Uterus (tissue), 4 donors: ENCODE measurements around the gene ELOVL2. TPM values are rescaled to one million over a fixed set of nuclear protein-coding genes. Genes with fewer than 3 reads are reported as not detected.
"Not testable (repeated sequence)": the region's sequence is repeated elsewhere in the genome, so short reads cannot be mapped to it uniquely, and the experiment has no call there.

Experiments used
- DNase-seq, 2 donors: peaks; one replicate each; pipeline ENCODE4 v3.0.0-alpha.2; 2019 to 2020
- H3K27ac ChIP-seq, 2 donors: fragments of 200-600 bp; sonication (generic); 1 replicate in 1 of 2; 2 replicates in 1 of 2; pipeline ENCODE4 v1.5.1; 2016 to 2018
- H3K27me3 ChIP-seq, 2 donors: fragments of 200-600 bp; sonication (generic); one replicate each; pipeline ENCODE4 v1.5.1; 2018 to 2019; ENCODE audit warnings: control low read depth in 1 of 2
- H3K36me3 ChIP-seq, 2 donors: fragments of 200-600 bp; sonication (generic); one replicate each; pipeline ENCODE4 v1.5.1; 2019; ENCODE audit warnings: control low read depth in 1 of 2
- H3K4me1 ChIP-seq, 2 donors: fragments of 200-600 bp; sonication (generic); one replicate each; pipeline ENCODE4 v1.5.1; 2018 to 2019; ENCODE audit warnings: control low read depth in 1 of 2
- H3K4me3 ChIP-seq, 2 donors: fragments of 200-600 bp; sonication (generic); 1 replicate in 1 of 2; 2 replicates in 1 of 2; pipeline ENCODE4 v1.5.1; 2018 to 2019; ENCODE audit warnings: mild to moderate bottlenecking in 1 of 2
- H3K9me3 ChIP-seq, 2 donors: fragments of 200-600 bp; sonication (generic); one replicate each; pipeline ENCODE4 v1.5.1; 2019; ENCODE audit warnings: control low read depth in 1 of 2
- CTCF ChIP-seq, 4 experiments: fragments of 200-600 bp in 2 of 4; fragments of 450-650 bp in 2 of 4; sonication (generic) in 2 of 4; IDR thresholded peaks; one replicate each; pipeline ENCODE4 v1.5.1; 2016 to 2019; ENCODE audit warnings: antibody characterized with exemption in 4 of 4, mild to moderate bottlenecking in 2 of 4, moderate library complexity in 1 of 4
- POLR2A ChIP-seq, 2 donors: fragments of 450-650 bp; IDR thresholded peaks; one replicate each; pipeline ENCODE4 v1.6.1; 2016; ENCODE audit warnings: antibody characterized with exemption in 2 of 2, mild to moderate bottlenecking in 1 of 2, moderate library complexity in 1 of 2
- intact Hi-C: fragments of 100-400 bp; cut with DNase I; formaldehyde crosslinking; loops from one replicate; pipeline ENCODE4 v1.15.1; 2023; ENCODE audit warnings: low total_unique reads
- total RNA-seq, 4 donors: library from RNA; depleted of rRNA in 3 of 4; stranded (reverse); fragments of >200 nt in 3 of 4; gene quantifications; one replicate each; pipeline versions ENCODE4 v1.1.0 to v1.2.4, GENCODE V29; 2014 to 2023
- donor health status: DM: yes; HTN: yes; CAD: no.

ELOVL2 gene
- total RNA-seq, 4 donors from 2014 or later = 0.09 to 3.5 TPM; not detected in 2

- Histone ChIP-seq H3K9me3 (no peaks in the 10 kb centered on the region), H3K27ac (no peak overlapping the region), H3K4me3 (no peak overlapping the region), H3K4me1 (no peaks in the 10 kb centered on the region), H3K36me3 (no peaks in the 10 kb centered on the region), H3K27me3 (no peaks in the 10 kb centered on the region)
- TF ChIP-seq POLR2A (IDR thresholded peaks at IDR 0.05) (no peak), CTCF (IDR thresholded peaks at IDR 0.05) (no peak)
- DNase-seq = no peak
- intact Hi-C loops = no loop called here
These were observed 34.8 kb downstream of the ELOVL2 start for GRCh38 chr6:11009353-11009752.

DNA sequence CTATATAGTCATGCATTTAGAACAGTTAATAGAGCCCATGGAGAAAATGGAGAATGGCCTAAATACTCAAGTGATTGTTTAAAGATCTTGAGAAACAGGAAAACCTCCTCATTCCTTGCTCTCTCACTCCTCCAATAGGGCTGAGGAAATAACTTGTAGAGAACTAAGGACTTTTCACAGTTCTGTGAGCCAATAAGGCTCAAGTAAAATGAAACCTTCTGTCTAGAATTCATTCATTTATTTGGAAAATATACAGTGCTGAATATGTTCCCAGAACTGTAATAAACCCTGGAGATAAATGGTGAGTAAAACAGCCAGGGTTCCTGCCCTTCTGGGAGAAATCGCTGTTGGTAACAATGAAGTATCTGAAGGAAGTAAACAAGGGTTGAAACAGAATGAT, 35.3 kb downstream of the ELOVL2 start:
- Histone ChIP-seq H3K9me3 (no peaks in the 10 kb centered on the region), H3K27me3 (no peaks in the 10 kb centered on the region), H3K4me3 (no peak overlapping the region), H3K27ac (no peak overlapping the region), H3K36me3 (no peaks in the 10 kb centered on the region), H3K4me1 (no peaks in the 10 kb centered on the region)
- TF ChIP-seq CTCF (IDR thresholded peaks at IDR 0.05) = no peak
- TF ChIP-seq POLR2A (IDR thresholded peaks at IDR 0.05) = no peak
- no peak for DNase-seq
- intact Hi-C loops = no loop called here

- no peak for DNase-seq
- Histone ChIP-seq H3K9me3 (no peaks in the 10 kb centered on the region), H3K27me3 (no peaks in the 10 kb centered on the region), H3K4me1 (no peaks in the 10 kb centered on the region), H3K36me3 (no peaks in the 10 kb centered on the region), H3K4me3 (no peak overlapping the region), H3K27ac (no peak overlapping the region)
- intact Hi-C loops = no loop called here
- TF ChIP-seq POLR2A (IDR thresholded peaks at IDR 0.05) (no peak), CTCF (IDR thresholded peaks at IDR 0.05) (no peak)
These were observed 36.1 kb downstream of the ELOVL2 start for GRCh38 chr6:11007715-11008608.

- no peaks in the 10 kb centered on the region for H3K36me3 ChIP-seq
- no peak for DNase-seq
- TF ChIP-seq POLR2A (IDR thresholded peaks at IDR 0.05) = no peak
- TF ChIP-seq CTCF (IDR thresholded peaks at IDR 0.05) = no peak
These were observed 38.0 kb downstream of the ELOVL2 start for GRCh38 chr6:11006061-11006460.

GRCh38 chr6:11003297-11003696, 40.8 kb downstream of the ELOVL2 start:
- intact Hi-C loops, DNase-seq, H3K4me3 ChIP-seq, H3K4me1 ChIP-seq, H3K36me3 ChIP-seq, H3K27me3 ChIP-seq, H3K27ac ChIP-seq, H3K9me3 ChIP-seq: not testable (repeated sequence)

More at GRCh38 chr6:11006061-11006460, 38.0 kb downstream of the ELOVL2 start:
- Histone ChIP-seq H3K4me1 (no peaks in the 10 kb centered on the region), H3K9me3 (no peaks in the 10 kb centered on the region), H3K27ac (no peak overlapping the region), H3K27me3 (no peaks in the 10 kb centered on the region), H3K4me3 (no peak overlapping the region)
- intact Hi-C loops = no loop called here
